ENCODE data around the gene PTP4A2. TPM values are rescaled to one million over a fixed set of nuclear protein-coding genes. Genes with fewer than 3 reads are reported as not detected.

The PTP4A2 gene
- 41.7 and 46.7 TPM in 2 replicates for polyA plus RNA-seq (2012; rRNA removed)
- 65.9 and 99.4 TPM in 2 replicates for polyA plus RNA-seq (2012; cell fraction: cytosol; rRNA removed)
- 14.6 and 20.7 TPM in 2 replicates for polyA plus RNA-seq (2012; cell fraction: nucleus; rRNA removed)

- WGBS (ENCODE audit: low lambda C conversion rate) = 6% methylated on average over 30 of the region's 82 CpGs
- peaks cover 10 to 43% of the 10 kb centered on the region in 2 experiments for H3K4me1 ChIP-seq (ENCODE audit: control insufficient read depth in 1 of 2, insufficient read depth in 2 of 2, low read depth in 1 of 2, low read length in 1 of 2)
- peak within 1 kb of the TSS; percentile 74 for H2AFZ ChIP-seq (ENCODE audit: low read depth)
- H3K9me3 ChIP-seq = no peaks in the 10 kb centered on the region
- H3K79me2 ChIP-seq (ENCODE audit: insufficient read depth) = peaks cover 43% of the 10 kb centered on the region
- peaks cover 41% of the 10 kb centered on the region for H4K20me1 ChIP-seq (ENCODE audit: insufficient read depth)
- H3K9me2 ChIP-seq = no peaks in the 10 kb centered on the region
- peaks cover 0 to 8% of the 10 kb centered on the region in 2 experiments for H3K36me3 ChIP-seq (replicated peaks in 1 of 2; ENCODE audit: control insufficient read depth in 1 of 2, insufficient read depth in 2 of 2, low read length in 1 of 2)
- H3K4me2 ChIP-seq = peak within 1 kb of the TSS; percentile 73
- H3K27me3 ChIP-seq (ENCODE audit: insufficient read depth) = no peaks in the 10 kb centered on the region
- peak within 1 kb of the TSS; percentile 66 for H3K9ac ChIP-seq
- peak; percentile 100 for DNase-seq
- H3K27ac ChIP-seq (ENCODE audit: low read depth in 2 of 2, low read length in 1 of 2) = peak within 1 kb of the TSS; percentile 76 to 86
- ChIA-PET CTCF (interaction anchor here (0.5 to 3.7 kb wide), 23 partner anchors 10 to 274 kb away, joined by 3 to 40 read pairs (median 4); no protein-coding TSS in a partner anchor), POLR2A (interaction anchor here (0.6 to 1.5 kb wide), 6 partner anchors 11 to 182 kb away, joined by 3 to 4 read pairs (median 3); no protein-coding TSS in a partner anchor)
- H3F3A ChIP-seq (replicated peaks; ENCODE audit: insufficient read depth) = peaks cover 31% of the 10 kb centered on the region
- H3K4me3 ChIP-seq (ENCODE audit: low read depth in 2 of 2, low read length in 1 of 2) = peak within 1 kb of the TSS; percentile 58 to 78
- TF ChIP-seq NRF1 (IDR thresholded peaks at IDR 0.05; ENCODE audit: low read depth, low read length) (peak; percentile 68), TEAD4 (IDR thresholded peaks at IDR 0.05; ENCODE audit: borderline replicate concordance, insufficient read depth) (no peak), IRF3 (IDR thresholded peaks at IDR 0.05; ENCODE audit: low read depth, low read length) (no peak), JUND (IDR thresholded peaks at IDR 0.05) (no peak), SIN3A (IDR thresholded peaks at IDR 0.05; ENCODE audit: borderline replicate concordance, low read depth, low read length) (no peak), GATA2 (CRISPR knock-in tag; IDR thresholded peaks at IDR 0.05) (no peak), FOSL2 (IDR thresholded peaks at IDR 0.05; ENCODE audit: borderline replicate concordance, low read depth) (no peak), RAD21 (IDR thresholded peaks at IDR 0.05; ENCODE audit: low read length) (no peak), GABPA (IDR thresholded peaks at IDR 0.05; ENCODE audit: low read depth) (peak; percentile 38; the same call in 1 of the 2 replicates), RCOR1 (IDR thresholded peaks at IDR 0.05; ENCODE audit: low read length) (no peak), EZH2phosphoT487 (IDR thresholded peaks at IDR 0.05; ENCODE audit: borderline replicate concordance, low read depth) (no peak), RXRA (IDR thresholded peaks at IDR 0.05; ENCODE audit: borderline replicate concordance, low read depth) (no peak), RFX5 (IDR thresholded peaks at IDR 0.05; ENCODE audit: low read length) (no peak), TAF1 (IDR thresholded peaks at IDR 0.05; ENCODE audit: borderline replicate concordance, low read depth, low read length) (peak; percentile 40; the same call in 1 of the 2 replicates), FOXM1 (IDR thresholded peaks at IDR 0.05; ENCODE audit: low read depth) (no peak)
- TF ChIP-seq, protein P1, sequence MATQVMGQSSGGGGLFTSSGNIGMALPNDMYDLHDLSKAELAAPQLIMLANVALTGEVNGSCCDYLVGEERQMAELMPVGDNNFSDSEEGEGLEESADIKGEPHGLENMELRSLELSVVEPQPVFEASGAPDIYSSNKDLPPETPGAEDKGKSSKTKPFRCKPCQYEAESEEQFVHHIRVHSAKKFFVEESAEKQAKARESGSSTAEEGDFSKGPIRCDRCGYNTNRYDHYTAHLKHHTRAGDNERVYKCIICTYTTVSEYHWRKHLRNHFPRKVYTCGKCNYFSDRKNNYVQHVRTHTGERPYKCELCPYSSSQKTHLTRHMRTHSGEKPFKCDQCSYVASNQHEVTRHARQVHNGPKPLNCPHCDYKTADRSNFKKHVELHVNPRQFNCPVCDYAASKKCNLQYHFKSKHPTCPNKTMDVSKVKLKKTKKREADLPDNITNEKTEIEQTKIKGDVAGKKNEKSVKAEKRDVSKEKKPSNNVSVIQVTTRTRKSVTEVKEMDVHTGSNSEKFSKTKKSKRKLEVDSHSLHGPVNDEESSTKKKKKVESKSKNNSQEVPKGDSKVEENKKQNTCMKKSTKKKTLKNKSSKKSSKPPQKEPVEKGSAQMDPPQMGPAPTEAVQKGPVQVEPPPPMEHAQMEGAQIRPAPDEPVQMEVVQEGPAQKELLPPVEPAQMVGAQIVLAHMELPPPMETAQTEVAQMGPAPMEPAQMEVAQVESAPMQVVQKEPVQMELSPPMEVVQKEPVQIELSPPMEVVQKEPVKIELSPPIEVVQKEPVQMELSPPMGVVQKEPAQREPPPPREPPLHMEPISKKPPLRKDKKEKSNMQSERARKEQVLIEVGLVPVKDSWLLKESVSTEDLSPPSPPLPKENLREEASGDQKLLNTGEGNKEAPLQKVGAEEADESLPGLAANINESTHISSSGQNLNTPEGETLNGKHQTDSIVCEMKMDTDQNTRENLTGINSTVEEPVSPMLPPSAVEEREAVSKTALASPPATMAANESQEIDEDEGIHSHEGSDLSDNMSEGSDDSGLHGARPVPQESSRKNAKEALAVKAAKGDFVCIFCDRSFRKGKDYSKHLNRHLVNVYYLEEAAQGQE (IDR thresholded peaks at IDR 0.05; ENCODE audit: low read depth, low read length) = no peak
- TF ChIP-seq, protein P2, sequence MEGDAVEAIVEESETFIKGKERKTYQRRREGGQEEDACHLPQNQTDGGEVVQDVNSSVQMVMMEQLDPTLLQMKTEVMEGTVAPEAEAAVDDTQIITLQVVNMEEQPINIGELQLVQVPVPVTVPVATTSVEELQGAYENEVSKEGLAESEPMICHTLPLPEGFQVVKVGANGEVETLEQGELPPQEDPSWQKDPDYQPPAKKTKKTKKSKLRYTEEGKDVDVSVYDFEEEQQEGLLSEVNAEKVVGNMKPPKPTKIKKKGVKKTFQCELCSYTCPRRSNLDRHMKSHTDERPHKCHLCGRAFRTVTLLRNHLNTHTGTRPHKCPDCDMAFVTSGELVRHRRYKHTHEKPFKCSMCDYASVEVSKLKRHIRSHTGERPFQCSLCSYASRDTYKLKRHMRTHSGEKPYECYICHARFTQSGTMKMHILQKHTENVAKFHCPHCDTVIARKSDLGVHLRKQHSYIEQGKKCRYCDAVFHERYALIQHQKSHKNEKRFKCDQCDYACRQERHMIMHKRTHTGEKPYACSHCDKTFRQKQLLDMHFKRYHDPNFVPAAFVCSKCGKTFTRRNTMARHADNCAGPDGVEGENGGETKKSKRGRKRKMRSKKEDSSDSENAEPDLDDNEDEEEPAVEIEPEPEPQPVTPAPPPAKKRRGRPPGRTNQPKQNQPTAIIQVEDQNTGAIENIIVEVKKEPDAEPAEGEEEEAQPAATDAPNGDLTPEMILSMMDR (IDR thresholded peaks at IDR 0.05) = no peak; the same call in 1 of the 2 replicates
- TF ChIP-seq, protein P3, sequence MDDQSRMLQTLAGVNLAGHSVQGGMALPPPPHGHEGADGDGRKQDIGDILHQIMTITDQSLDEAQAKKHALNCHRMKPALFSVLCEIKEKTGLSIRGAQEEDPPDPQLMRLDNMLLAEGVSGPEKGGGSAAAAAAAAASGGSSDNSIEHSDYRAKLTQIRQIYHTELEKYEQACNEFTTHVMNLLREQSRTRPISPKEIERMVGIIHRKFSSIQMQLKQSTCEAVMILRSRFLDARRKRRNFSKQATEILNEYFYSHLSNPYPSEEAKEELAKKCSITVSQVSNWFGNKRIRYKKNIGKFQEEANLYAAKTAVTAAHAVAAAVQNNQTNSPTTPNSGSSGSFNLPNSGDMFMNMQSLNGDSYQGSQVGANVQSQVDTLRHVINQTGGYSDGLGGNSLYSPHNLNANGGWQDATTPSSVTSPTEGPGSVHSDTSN (IDR thresholded peaks at IDR 0.05) = no peak
- TF ChIP-seq, protein P4, sequence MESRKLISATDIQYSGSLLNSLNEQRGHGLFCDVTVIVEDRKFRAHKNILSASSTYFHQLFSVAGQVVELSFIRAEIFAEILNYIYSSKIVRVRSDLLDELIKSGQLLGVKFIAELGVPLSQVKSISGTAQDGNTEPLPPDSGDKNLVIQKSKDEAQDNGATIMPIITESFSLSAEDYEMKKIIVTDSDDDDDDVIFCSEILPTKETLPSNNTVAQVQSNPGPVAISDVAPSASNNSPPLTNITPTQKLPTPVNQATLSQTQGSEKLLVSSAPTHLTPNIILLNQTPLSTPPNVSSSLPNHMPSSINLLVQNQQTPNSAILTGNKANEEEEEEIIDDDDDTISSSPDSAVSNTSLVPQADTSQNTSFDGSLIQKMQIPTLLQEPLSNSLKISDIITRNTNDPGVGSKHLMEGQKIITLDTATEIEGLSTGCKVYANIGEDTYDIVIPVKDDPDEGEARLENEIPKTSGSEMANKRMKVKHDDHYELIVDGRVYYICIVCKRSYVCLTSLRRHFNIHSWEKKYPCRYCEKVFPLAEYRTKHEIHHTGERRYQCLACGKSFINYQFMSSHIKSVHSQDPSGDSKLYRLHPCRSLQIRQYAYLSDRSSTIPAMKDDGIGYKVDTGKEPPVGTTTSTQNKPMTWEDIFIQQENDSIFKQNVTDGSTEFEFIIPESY (IDR thresholded peaks at IDR 0.05; ENCODE audit: borderline replicate concordance, low read depth) = no peak
- TF ChIP-seq, protein P5, sequence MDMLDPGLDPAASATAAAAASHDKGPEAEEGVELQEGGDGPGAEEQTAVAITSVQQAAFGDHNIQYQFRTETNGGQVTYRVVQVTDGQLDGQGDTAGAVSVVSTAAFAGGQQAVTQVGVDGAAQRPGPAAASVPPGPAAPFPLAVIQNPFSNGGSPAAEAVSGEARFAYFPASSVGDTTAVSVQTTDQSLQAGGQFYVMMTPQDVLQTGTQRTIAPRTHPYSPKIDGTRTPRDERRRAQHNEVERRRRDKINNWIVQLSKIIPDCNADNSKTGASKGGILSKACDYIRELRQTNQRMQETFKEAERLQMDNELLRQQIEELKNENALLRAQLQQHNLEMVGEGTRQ (IDR thresholded peaks at IDR 0.05; ENCODE audit: borderline replicate concordance, low read depth, low read length) = no peak
These were observed at the start of gene PTP4A2 for GRCh38 chr1:31938184-31938975. Gene PTP4A2, minus strand, starts transcription at chr1:31938368. Its CDS starts 19,303 bp downstream, at chr1:31919065.

All from SK-N-SH (cell line).